PC-3 (cell line): Measurements from ENCODE around the gene P2RY6.

Experiments
- CTCF ChIP-seq: fragments of 300-600 bp; sonication (generic); conservative IDR thresholded peaks from 2 replicates; pipeline ENCODE4 v1.5.1; 2017; ENCODE audit warnings: antibody characterized with exemption, low read depth, mild to moderate bottlenecking, low read length
- EZH2 ChIP-seq: fragments of 300-600 bp; sonication (generic); IDR thresholded peaks from one replicate; pipeline ENCODE4 v1.6.1; 2017; ENCODE audit warnings: antibody characterized with exemption, mild to moderate bottlenecking, low read length; ENCODE audit not compliant: unreplicated experiment
- EZH2phosphoT487 ChIP-seq: fragments of 300-600 bp; sonication (generic); IDR thresholded peaks from 2 replicates; pipeline ENCODE4 v1.6.1; 2018; ENCODE audit warnings: mild to moderate bottlenecking, antibody characterized with exemption, low read length, borderline replicate concordance

GRCh38 chr11:73337846-73338245, 65.7 kb downstream of the P2RY6 start:
- no peak for TF ChIP-seq CTCF
- TF ChIP-seq EZH2: no peak
- no peak for TF ChIP-seq EZH2phosphoT487
